HepG2 (cell line): Measurements from ENCODE around the gene ENSA. TPM values are rescaled to one million over a fixed set of nuclear protein-coding genes. Genes with fewer than 3 reads are reported as not detected.

Experiments used
- ATAD3A ChIP-seq: sonication (generic); formaldehyde crosslinking; IDR thresholded peaks from 2 replicates; pipeline ENCODE4 v1.4.0; 2020; ENCODE audit warnings: missing genetic modification reagents
- IRF2 ChIP-seq: IDR thresholded peaks from 2 replicates; pipeline ENCODE4 v1.6.1; 2018; ENCODE audit warnings: missing genetic modification reagents, missing compliant biosample characterization
- KDM3A ChIP-seq: IDR thresholded peaks from 2 replicates; pipeline ENCODE4 v1.6.1; 2018; ENCODE audit warnings: low read depth, missing compliant biosample characterization
- KDM5A ChIP-seq: fragments of 200-600 bp; sonication (generic); IDR thresholded peaks from 2 replicates; pipeline ENCODE4 v1.7.0; 2018; ENCODE audit warnings: antibody characterized with exemption, mild to moderate bottlenecking, low read length, borderline replicate concordance
- KLF11 ChIP-seq: IDR thresholded peaks from 2 replicates; pipeline ENCODE4 v1.6.1; 2016; ENCODE audit warnings: missing compliant biosample characterization
- MED1 ChIP-seq: sonication (generic); formaldehyde crosslinking; IDR thresholded peaks from 2 replicates; pipeline ENCODE4 v1.4.0; 2020; ENCODE audit warnings: missing genetic modification reagents
- MXD4 ChIP-seq: IDR thresholded peaks from 2 replicates; pipeline ENCODE4 v1.6.1; 2016; ENCODE audit warnings: mild to moderate bottlenecking, missing biosample characterization, missing genetic modification reagents
- SAP130 ChIP-seq: IDR thresholded peaks from 2 replicates; pipeline ENCODE4 v1.6.1; 2016; ENCODE audit warnings: low read depth
- SOX13 ChIP-seq, 3 experiments: fragments of 450-650 bp in 1 of 3; sonication (generic) in 1 of 3; formaldehyde crosslinking in 1 of 3; IDR thresholded peaks in 2 of 3; conservative IDR thresholded peaks in 1 of 3; 2 replicates each; pipeline versions ENCODE4 v1.5.0 to v1.6.1; 2016 to 2020; ENCODE audit warnings: antibody characterized with exemption in 1 of 3, mild to moderate bottlenecking in 1 of 3, missing compliant biosample characterization in 1 of 3, missing genetic modification reagents in 1 of 3, moderate library complexity in 1 of 3
- ZBTB38 ChIP-seq: sonication (generic); formaldehyde crosslinking; IDR thresholded peaks from 2 replicates; pipeline ENCODE4 v1.5.1; 2020; ENCODE audit warnings: mild to moderate bottlenecking, missing genetic modification reagents
- ZBTB40 ChIP-seq, 2 experiments: fragments of 450-650 bp in 1 of 2; sonication (generic) in 1 of 2; formaldehyde crosslinking in 1 of 2; IDR thresholded peaks; 2 replicates each; pipeline versions ENCODE4 v1.6.1 to v1.8.0; 2016 to 2022; ENCODE audit warnings: antibody characterized with exemption in 1 of 2, mild to moderate bottlenecking in 1 of 2, missing genetic modification reagents in 1 of 2
- ZBTB7A ChIP-seq: sonication (generic); formaldehyde crosslinking; IDR thresholded peaks from 2 replicates; pipeline ENCODE4 v1.8.0; 2022; ENCODE audit warnings: mild to moderate bottlenecking, missing genetic modification reagents
- ZFAT ChIP-seq: sonication (generic); formaldehyde crosslinking; conservative IDR thresholded peaks from 2 replicates; pipeline ENCODE4 v1.8.1; 2023; ENCODE audit warnings: missing genetic modification reagents, inconsistent platforms
- ZNF207 ChIP-seq: fragments of 450-650 bp; IDR thresholded peaks from 2 replicates; pipeline ENCODE4 v1.6.1; 2016; ENCODE audit warnings: antibody characterized with exemption, borderline replicate concordance
- ZNF253 ChIP-seq: sonication (generic); formaldehyde crosslinking; IDR thresholded peaks from 2 replicates; pipeline ENCODE4 v1.8.0; 2022; ENCODE audit warnings: mild to moderate bottlenecking, missing genetic modification reagents, borderline replicate concordance
- ZNF792 ChIP-seq: IDR thresholded peaks from 2 replicates; pipeline ENCODE4 v1.6.1; 2016
- polyA plus RNA-seq, 8 experiments: library from polyadenylated mRNA; depleted of rRNA in 3 of 8; stranded (reverse) in 7 of 8; unstranded in 1 of 8; fragments of >200 nt; fragmentation: Illumina TruSeq in 4 of 8; extraction: Trizol in 4 of 8; gene quantifications; 2 replicates each; pipeline versions ENCODE4 v1.2.1 to v1.2.3, GENCODE V29; 2011 to 2016; ENCODE audit warnings: low read depth in 4 of 8, missing spikeins in 1 of 8, mixed read lengths in 1 of 8; ENCODE audit not compliant: insufficient read depth in 1 of 8
- total RNA-seq, 5 experiments: library from RNA; depleted of rRNA; stranded (reverse); fragments of >200 nt; fragmentation: Illumina TruSeq; extraction: Trizol; gene quantifications; 2 replicates each; pipeline ENCODE4 v1.2.3, GENCODE V29; 2016; ENCODE audit warnings: low read depth in 1 of 5
- TF ChIP-seq, protein P1 (sequence below): sonication (generic); formaldehyde crosslinking; IDR thresholded peaks from 2 replicates; pipeline ENCODE4 v1.4.0; 2020; ENCODE audit warnings: missing genetic modification reagents, borderline replicate concordance
- TF ChIP-seq, protein P2 (sequence below): sonication (generic); formaldehyde crosslinking; IDR thresholded peaks from 2 replicates; pipeline ENCODE4 v1.4.0; 2020; ENCODE audit warnings: missing genetic modification reagents

Gene ENSA
- total and polyA plus RNA-seq, 2 of the 13 experiments (the other 11 are each of a cell fraction or from before 2014, with no cell fraction given) = 54.5 to 111 TPM

DNA sequence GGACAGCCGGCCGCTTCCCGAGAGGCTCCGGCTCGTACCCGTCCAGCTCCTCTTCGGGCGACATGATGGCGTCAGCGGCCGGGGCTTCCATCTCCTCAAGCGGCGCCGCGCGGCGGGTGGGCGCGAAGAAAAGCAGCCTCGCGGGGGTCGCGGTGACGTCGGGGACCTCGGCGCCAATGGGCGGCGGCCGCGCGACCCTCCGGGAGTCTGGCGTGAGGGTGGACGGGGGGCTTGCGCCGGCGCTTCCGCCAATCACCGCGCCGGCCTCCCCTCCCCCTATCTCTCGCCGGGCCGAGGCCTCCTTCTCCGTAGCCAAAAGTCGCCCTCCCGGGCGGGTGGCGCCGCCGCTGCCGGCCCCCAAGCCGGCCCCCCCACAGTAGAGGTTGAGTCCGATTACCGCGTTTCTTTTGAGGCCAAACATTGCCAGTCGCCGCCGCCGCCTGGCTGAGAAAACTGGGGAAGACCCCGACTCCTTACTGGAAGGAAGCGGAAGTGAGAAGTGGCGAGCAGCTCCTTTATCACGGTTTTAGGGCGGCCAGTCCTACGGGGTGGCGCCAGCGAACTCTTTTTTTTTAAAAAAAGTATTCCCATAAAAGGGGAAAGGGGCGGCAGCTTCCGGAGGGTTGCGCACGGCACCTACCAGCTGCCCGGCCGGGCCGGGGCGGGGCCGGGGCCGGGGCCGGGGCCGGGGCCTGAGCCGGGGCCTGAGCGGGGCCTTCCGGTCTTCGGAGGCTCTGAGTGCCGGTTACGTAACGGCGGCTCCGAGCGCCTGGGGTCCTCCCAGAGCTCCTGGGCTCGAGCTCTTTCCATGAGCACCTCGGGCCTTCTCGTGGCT, 50.1 kb downstream of the ENSA start, which contains the start of gene MCL1 (continued):
- TF ChIP-seq ZBTB40 (IDR thresholded peaks at IDR 0.05) (no peak), ZBTB40 (CRISPR knock-in tag; IDR thresholded peaks at IDR 0.05) (no peak), KDM5A (peak; percentile 61; the same call in 1 of the 2 replicates), ATAD3A (CRISPR knock-in tag) (no peak), IRF2 (CRISPR knock-in tag) (no peak), ZNF792 (CRISPR knock-in tag) (no peak; the same call in 1 of the 2 replicates), KLF11 (CRISPR knock-in tag) (no peak; the same call in none of the 2 replicates), ZNF207 (no peak), ZBTB7A (CRISPR knock-in tag) (0 out of 2 replicates have a peak, but pooled peaks have one; percentile 32), KDM3A (no peak), ZFAT (CRISPR knock-in tag) (peak; percentile 82), MXD4 (no peak), ZBTB38 (no peak; the same call in 1 of the 2 replicates), SOX13 (IDR thresholded peaks at IDR 0.05) (no peak), SOX13 (CRISPR knock-in tag; conservative IDR thresholded peaks at IDR 0.05 in 1 of 2, IDR thresholded peaks at IDR 0.05 in 1 of 2) (peak in 1 of 2 experiments; percentile 15; a peak in 1 of 4 replicates), SAP130 (peak; percentile 80), MED1 (peak; percentile 68), ZNF253 (CRISPR knock-in tag) (no peak)
- TF ChIP-seq, protein P1, sequence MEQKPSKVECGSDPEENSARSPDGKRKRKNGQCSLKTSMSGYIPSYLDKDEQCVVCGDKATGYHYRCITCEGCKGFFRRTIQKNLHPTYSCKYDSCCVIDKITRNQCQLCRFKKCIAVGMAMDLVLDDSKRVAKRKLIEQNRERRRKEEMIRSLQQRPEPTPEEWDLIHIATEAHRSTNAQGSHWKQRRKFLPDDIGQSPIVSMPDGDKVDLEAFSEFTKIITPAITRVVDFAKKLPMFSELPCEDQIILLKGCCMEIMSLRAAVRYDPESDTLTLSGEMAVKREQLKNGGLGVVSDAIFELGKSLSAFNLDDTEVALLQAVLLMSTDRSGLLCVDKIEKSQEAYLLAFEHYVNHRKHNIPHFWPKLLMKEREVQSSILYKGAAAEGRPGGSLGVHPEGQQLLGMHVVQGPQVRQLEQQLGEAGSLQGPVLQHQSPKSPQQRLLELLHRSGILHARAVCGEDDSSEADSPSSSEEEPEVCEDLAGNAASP = no peak; the same call in 1 of the 2 replicates
- TF ChIP-seq, protein P2, sequence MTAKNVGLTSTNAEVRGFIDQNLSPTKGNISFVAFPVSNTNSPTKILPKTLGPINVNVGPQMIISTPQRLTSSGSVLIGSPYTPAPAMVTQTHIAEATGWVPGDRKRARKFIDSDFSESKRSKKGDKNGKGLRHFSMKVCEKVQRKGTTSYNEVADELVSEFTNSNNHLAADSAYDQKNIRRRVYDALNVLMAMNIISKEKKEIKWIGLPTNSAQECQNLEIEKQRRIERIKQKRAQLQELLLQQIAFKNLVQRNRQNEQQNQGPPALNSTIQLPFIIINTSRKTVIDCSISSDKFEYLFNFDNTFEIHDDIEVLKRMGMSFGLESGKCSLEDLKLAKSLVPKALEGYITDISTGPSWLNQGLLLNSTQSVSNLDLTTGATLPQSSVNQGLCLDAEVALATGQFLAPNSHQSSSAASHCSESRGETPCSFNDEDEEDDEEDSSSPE (CRISPR knock-in tag) = peak; percentile 66
